LHCN-M2 (cell line): ENCODE data around the gene SIVA1. TPM values are rescaled to one million over a fixed set of nuclear protein-coding genes. Genes with fewer than 3 reads are reported as not detected.
A peak's percentile ranks its signal among the peaks of the same experiment; 100 is the strongest.

Experiments used
- DNase-seq: peaks from one replicate; pipeline ENCODE4 v3.0.0-alpha.2; 2012; ENCODE audit warnings: low read depth
- total RNA-seq: library from RNA; depleted of rRNA; stranded (reverse); fragments of >200 nt; gene quantifications from 2 replicates; pipeline ENCODE4 v1.2.3, GENCODE V29; 2014

The SIVA1 gene
- total RNA-seq, 1 experiment from 2014 or later: 317 TPM

DNA sequence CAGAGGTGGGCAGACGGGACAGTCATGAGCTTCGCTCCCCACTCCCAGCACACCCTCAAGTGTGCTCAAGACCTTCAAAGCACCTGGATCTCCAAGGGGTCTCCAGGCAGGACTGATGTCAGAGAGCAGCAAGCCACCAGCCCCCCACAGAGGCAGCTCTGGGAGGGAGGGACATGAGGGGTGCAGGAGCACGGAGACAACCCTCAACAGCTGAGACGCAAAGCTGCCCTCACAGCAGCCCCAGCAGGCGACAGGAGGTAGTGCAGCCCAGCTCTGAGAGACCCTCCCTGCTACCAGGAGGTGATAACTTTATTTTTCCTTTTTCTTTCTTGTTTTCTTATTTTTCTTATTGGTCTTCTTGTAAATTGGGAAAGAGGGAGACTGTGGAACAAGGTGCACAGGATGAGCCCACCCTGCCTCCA is 17.9 kb downstream of the SIVA1 start:
- DNase-seq: peak; percentile 34

- DNase-seq: no peak
Measured at GRCh38 chr14:104771374-104771773, 18.4 kb downstream of the SIVA1 start.

DNA sequence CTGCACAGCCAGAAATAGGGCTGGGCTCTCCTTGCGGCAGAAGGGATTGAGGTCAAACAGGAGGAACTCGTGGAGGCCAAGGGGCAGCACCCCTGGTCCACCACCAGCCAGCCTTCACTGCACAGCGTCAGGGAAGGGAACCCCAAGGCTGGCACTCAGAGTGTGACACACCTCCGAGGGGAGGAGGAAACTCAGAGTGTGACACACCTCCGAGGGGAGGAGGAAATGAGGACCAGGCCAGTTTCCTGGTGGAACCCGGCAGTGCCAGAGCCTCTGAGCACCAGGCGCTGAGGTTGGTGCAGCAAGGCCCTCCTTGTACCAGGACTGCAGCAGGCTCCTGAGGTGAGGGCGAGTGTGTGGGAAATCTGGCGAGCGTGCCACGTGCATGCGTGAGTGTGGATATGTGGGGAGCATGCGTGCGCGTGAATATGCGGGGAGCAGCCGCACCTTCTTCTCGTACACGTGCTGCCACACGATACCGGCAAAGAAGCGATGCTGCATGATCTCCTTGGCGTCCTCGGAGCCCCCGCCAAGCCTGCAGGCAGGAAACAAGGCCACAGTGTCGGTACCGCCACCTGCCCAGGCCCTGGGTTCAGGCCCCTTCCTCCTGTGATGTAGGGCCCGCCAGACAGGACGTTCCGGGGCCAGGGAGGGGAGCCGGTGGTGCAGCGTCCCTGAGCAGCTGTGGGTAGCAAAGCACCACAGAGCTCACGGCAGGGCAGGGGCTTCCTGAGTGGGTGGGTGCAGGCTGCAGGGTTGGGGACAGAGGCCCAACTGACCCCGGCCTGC is 19.2 kb downstream of the SIVA1 start:
- DNase-seq: no peak

DNA sequence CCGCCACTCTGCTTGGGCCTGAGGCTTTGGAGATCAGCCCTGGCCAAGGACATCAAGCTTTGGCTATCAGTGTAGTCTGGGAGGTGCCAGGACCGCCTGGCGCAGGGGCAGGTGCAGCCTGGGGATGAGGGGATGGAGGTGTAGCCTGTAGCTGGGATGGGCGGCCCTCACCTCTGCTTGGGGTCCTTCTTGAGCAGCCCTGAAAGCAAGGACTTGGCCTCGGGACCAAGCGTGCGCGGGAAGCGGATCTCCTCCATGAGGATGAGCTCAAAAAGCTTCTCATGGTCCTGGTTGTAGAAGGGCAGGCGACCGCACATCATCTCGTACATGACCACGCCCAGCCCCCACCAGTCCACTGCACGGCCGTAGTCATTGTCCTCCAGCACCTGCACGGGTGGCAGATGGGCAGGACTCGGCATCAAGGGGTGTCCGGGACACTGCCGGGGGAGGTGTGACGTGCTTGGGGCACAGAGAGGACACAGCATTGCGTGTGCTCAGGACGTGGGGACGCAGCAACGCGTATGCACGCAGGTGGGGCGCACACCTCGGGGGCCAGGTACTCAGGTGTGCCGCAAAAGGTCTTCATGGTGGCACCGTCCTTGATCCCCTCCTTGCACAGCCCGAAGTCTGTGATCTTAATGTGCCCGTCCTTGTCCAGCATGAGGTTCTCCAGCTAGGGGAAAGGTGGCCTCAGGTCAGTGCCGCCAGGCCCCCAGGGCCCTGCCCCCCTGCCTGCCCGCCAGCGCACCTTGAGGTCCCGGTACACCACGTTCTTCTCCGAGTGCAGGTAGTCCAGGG is 20.0 kb downstream of the SIVA1 start:
- DNase-seq: no peak

DNA sequence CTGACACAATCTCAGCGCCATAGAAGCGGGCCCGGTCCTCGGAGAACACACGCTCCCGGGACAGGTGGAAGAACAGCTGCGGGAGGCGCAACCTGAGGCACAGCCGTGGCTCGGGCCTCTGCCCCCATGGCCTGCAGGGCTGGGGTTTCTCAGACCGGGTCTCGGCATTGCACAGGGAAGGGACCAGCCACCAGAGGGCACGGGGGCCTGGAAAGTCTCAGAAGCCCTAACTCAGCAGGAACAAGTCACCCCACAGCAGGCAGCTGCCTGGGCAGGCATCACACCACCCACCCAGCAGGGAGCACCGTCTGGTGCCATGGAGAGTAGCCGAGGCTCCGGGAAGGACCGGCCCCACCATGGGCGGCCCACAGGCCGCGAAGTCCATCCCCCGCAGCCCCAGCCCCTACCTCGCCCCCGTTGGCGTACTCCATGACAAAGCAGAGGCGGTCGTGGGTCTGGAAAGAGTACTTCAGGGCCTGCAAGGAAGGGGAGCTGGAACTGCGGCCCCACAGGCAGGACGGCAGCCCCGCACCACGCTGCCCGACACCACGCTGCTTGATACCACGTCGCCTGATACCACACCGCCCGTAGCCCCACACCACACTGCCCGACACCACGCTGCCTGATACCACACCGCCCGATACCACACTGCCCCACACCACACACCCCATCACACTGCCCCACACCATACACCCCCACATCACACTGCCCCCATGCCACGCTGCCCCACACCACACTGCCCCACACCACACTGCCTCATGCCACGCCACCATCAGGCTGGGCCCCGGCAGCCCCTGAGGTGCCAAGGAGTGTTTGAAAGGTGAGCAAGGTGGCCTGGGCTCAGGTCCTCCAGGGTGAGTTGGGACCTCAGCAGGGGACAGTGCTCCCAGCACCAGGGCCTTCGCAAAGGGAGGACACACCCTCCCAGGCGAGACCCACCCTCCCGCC is 20.8 kb downstream of the SIVA1 start:
- DNase-seq: peak; percentile 12

DNA sequence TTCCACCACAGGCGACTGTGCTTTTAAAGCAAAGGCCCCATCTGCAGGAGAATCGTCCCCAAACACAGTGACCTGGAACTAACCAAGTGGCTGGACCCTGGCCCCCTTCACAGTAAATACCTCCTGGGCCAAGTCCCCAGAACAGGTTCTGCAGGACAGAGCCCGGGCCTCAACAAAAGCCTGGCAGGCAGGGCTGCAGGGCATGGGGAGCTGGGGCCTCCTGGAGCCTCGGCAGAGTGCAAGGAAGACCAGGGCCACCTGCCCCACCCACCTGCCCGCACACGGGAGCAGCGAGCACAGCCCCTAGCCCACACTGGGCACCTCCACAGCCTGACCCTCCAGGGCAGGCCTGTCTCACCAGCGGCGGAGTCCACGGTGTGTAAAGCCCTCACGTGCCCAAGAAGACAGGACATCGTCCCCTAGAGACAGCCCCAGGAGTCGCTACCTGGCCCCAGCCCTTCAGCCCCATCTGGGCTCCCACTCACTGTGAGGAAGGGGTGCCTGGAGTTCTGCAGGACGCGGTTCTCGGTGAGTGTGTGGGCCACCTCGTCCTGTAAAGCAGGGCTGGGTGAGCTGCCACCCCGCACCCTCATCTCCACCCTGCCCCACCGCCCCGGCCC is 21.6 kb downstream of the SIVA1 start:
- no peak for DNase-seq

- DNase-seq: no peak
Measured at GRCh38 chr14:104775073-104775489, 22.1 kb downstream of the SIVA1 start.

- DNase-seq: no peak
Measured at GRCh38 chr14:104776481-104776880, 23.5 kb downstream of the SIVA1 start.

GRCh38 chr14:104776961-104777807 is 24.2 kb downstream of the SIVA1 start:
- no peak for DNase-seq

DNA sequence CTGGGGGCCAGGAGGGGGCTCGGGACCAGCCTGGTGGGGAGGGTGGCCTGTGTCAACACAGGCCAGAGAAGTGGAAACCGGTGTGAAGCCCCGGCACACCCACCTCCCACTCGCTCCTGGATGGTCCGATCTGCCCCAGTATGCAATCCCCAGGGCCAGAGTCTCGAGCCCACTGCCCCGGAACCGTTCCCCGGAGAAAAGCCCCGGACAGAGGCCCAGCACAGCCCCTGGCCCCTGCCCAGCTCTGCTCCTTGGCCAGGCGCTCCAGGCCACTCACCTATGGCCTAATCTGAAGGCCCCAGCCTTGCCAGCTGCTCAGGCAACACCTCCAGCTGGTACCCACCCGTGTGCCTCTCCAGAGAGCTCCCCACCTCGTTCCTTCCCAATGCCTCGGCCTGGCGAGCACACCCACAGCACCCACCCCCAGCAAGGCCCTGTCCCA is 24.9 kb downstream of the SIVA1 start:
- no peak for DNase-seq

GRCh38 chr14:104778694-104779331 is 25.9 kb downstream of the SIVA1 start:
- DNase-seq: no peak

- DNase-seq: no peak
Measured at GRCh38 chr14:104779776-104780512, 27.0 kb downstream of the SIVA1 start.

DNA sequence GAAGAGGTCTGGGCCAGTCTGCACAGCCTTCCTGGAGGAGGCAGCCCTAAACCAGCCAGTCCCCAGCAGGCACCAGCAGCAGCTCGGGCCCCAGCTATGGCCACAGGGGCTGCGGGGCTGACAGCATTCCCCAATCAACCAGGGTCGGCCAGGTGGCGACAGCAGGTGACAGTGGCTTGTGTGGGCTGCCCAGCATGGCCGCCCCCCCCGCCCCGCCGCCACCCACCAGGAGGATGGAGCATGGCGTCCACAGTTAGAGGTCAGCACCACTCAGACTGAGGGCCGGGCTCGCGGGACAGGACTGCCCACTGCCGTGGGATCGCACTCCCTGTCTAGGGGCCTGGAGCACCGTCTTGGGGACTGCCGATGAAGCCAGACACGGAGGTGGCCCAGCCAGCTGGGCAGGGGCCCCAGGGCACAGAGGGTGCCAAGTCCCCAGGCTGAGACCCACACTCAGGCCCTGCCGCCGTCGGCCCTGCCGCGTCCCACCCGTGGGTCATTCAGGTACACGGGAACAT is 27.6 kb downstream of the SIVA1 start:
- no peak for DNase-seq

DNA sequence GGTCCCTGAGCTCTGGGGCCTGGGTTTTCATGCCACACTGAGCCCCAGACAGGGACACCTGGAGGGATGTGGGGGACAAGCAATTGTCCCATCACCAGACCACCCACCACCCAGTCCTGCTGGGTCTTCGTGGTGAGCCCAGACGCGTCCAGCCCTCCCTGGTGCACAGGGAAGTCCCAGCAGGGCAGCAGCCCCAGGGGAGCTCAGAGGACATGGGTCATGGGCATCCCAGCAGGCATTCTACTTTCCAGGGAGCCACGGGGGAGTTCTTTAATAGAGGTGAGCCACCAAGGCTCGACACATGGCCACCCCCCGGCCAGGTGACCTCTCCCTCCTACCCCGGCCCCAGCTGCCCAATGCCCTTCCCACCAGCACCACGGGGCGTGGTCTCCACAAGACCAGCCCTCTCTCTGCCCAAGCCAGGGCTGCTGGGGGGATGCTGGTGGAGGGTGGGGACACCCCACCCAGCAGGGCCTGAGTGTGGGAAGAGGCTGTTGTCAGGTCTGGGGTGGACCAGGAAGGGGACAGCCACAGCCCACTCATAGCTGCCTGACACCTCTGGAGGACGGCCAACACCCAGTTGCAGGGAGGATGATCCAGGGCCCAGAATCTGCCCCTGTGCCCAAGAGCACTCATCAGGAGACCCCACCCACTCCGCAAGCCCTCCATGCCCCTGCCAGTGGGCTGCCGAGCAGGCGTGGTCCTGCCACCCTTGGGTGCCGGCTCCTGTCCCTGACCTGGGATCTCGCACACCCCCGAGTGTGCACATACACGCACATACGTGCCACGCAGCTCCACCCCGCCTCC is 28.5 kb downstream of the SIVA1 start:
- no peak for DNase-seq

GRCh38 chr14:104782086-104782807 is 29.3 kb downstream of the SIVA1 start:
- DNase-seq: no peak

DNA sequence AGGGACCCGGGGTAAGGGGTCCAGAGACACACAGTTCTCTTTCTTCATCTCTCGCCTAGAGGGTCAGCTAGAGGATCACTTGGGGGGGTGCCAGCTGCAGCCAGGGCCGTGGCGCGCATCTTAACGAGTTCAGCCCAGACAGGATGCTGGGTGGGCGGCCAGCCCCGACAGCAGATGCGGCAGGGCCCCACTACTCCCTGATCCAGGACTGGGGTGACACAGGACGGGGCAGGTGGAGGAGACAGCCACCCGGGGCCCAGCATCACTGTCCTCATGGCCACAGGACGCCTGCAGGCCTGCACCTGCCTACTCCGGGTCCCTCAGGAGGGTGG is 29.8 kb downstream of the SIVA1 start:
- no peak for DNase-seq

- DNase-seq: no peak
Measured at GRCh38 chr14:104783484-104784217, 30.7 kb downstream of the SIVA1 start.
